ENCODE data around the gene CCDC120. TPM values are rescaled to one million over a fixed set of nuclear protein-coding genes. Genes with fewer than 3 reads are reported as not detected.

The CCDC120 gene
- total RNA-seq, 1 experiment from 2014 or later, result 15.2 TPM

DNA sequence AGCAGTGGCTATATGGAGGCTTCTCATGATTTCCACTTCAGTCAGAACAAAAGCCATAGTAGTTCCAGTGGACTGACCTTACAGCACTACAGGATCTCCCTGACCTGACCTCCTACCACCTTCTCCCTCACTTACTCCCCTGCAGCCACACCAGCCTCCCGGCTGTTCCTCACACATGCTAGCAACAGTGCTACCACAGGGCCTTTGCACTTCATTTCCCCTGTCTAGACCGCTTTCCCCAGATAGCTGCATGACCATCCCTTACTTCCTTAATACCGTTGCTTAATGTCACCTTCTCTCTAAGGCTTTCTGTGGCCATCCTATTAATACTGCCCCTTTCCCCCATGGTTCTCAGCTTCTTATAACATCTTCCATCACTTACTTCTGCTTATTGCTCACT lies 51.6 kb downstream of the CCDC120 start (continued):
- TF ChIP-seq, protein P1, sequence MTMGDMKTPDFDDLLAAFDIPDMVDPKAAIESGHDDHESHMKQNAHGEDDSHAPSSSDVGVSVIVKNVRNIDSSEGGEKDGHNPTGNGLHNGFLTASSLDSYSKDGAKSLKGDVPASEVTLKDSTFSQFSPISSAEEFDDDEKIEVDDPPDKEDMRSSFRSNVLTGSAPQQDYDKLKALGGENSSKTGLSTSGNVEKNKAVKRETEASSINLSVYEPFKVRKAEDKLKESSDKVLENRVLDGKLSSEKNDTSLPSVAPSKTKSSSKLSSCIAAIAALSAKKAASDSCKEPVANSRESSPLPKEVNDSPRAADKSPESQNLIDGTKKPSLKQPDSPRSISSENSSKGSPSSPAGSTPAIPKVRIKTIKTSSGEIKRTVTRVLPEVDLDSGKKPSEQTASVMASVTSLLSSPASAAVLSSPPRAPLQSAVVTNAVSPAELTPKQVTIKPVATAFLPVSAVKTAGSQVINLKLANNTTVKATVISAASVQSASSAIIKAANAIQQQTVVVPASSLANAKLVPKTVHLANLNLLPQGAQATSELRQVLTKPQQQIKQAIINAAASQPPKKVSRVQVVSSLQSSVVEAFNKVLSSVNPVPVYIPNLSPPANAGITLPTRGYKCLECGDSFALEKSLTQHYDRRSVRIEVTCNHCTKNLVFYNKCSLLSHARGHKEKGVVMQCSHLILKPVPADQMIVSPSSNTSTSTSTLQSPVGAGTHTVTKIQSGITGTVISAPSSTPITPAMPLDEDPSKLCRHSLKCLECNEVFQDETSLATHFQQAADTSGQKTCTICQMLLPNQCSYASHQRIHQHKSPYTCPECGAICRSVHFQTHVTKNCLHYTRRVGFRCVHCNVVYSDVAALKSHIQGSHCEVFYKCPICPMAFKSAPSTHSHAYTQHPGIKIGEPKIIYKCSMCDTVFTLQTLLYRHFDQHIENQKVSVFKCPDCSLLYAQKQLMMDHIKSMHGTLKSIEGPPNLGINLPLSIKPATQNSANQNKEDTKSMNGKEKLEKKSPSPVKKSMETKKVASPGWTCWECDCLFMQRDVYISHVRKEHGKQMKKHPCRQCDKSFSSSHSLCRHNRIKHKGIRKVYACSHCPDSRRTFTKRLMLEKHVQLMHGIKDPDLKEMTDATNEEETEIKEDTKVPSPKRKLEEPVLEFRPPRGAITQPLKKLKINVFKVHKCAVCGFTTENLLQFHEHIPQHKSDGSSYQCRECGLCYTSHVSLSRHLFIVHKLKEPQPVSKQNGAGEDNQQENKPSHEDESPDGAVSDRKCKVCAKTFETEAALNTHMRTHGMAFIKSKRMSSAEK (CRISPR knock-in tag; IDR thresholded peaks at IDR 0.05; ENCODE audit: borderline replicate concordance), result no peak
- TF ChIP-seq GRHL2 (CRISPR knock-in tag; IDR thresholded peaks at IDR 0.05; ENCODE audit: insufficient replicate concordance, severe bottlenecking) (no peak), ZNF263 (CRISPR knock-in tag; IDR thresholded peaks at IDR 0.05; ENCODE audit: low read depth) (no peak), CREM (CRISPR knock-in tag; IDR thresholded peaks at IDR 0.05) (no peak), SOX15 (CRISPR knock-in tag; IDR thresholded peaks at IDR 0.05) (no peak), NFATC4 (CRISPR knock-in tag; IDR thresholded peaks at IDR 0.05) (no peak)
- TF ChIP-seq, protein P2, sequence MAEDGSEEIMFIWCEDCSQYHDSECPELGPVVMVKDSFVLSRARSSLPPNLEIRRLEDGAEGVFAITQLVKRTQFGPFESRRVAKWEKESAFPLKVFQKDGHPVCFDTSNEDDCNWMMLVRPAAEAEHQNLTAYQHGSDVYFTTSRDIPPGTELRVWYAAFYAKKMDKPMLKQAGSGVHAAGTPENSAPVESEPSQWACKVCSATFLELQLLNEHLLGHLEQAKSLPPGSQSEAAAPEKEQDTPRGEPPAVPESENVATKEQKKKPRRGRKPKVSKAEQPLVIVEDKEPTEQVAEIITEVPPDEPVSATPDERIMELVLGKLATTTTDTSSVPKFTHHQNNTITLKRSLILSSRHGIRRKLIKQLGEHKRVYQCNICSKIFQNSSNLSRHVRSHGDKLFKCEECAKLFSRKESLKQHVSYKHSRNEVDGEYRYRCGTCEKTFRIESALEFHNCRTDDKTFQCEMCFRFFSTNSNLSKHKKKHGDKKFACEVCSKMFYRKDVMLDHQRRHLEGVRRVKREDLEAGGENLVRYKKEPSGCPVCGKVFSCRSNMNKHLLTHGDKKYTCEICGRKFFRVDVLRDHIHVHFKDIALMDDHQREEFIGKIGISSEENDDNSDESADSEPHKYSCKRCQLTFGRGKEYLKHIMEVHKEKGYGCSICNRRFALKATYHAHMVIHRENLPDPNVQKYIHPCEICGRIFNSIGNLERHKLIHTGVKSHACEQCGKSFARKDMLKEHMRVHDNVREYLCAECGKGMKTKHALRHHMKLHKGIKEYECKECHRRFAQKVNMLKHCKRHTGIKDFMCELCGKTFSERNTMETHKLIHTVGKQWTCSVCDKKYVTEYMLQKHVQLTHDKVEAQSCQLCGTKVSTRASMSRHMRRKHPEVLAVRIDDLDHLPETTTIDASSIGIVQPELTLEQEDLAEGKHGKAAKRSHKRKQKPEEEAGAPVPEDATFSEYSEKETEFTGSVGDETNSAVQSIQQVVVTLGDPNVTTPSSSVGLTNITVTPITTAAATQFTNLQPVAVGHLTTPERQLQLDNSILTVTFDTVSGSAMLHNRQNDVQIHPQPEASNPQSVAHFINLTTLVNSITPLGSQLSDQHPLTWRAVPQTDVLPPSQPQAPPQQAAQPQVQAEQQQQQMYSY (CRISPR knock-in tag; IDR thresholded peaks at IDR 0.05), result no peak

DNA sequence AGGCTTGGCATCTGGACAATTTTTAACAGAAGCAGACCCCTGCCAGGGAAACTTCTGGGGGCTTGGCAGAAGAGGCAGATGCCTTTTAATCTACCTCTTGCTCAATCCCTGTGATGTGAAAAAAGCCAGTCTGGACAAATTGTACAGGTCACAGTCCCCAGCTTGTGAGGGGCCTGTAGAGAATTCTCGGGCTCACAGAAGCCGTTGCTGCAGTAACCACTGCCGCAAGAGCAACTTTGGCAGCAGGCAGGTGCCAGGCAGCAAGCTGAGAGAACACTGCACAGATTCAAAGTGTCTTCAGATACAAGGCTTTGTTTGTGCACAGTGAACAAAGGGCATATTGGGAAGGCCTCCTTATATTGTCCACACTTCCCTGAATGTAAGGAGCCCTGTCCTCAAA lies 53.0 kb downstream of the CCDC120 start:
- CTCF ChIA-PET, result no interaction called here
- ATAC-seq (no peak), DNase-seq (ENCODE audit: low spot score) (no peak)
- Mint-ChIP-seq H3K4me3 (no peak overlapping the region), H3K36me3 (peaks cover 23% of the 10 kb centered on the region), H3K4me1 (no peaks in the 10 kb centered on the region), H3K27me3 (ENCODE audit: low read depth) (no peaks in the 10 kb centered on the region), H3K27ac (no peak overlapping the region), H3K9me3 (no peaks in the 10 kb centered on the region)
- POLR2A ChIA-PET, result interaction anchor here (0.6 kb wide), 1 partner anchor 11 kb away, joined by 3 read pairs; no protein-coding TSS in a partner anchor
- TF ChIP-seq TEAD1 (CRISPR knock-in tag; IDR thresholded peaks at IDR 0.05), result no peak
- TF ChIP-seq, protein P3, sequence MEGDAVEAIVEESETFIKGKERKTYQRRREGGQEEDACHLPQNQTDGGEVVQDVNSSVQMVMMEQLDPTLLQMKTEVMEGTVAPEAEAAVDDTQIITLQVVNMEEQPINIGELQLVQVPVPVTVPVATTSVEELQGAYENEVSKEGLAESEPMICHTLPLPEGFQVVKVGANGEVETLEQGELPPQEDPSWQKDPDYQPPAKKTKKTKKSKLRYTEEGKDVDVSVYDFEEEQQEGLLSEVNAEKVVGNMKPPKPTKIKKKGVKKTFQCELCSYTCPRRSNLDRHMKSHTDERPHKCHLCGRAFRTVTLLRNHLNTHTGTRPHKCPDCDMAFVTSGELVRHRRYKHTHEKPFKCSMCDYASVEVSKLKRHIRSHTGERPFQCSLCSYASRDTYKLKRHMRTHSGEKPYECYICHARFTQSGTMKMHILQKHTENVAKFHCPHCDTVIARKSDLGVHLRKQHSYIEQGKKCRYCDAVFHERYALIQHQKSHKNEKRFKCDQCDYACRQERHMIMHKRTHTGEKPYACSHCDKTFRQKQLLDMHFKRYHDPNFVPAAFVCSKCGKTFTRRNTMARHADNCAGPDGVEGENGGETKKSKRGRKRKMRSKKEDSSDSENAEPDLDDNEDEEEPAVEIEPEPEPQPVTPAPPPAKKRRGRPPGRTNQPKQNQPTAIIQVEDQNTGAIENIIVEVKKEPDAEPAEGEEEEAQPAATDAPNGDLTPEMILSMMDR (IDR thresholded peaks at IDR 0.05), result no peak
- no peak for TF ChIP-seq CREM (CRISPR knock-in tag; IDR thresholded peaks at IDR 0.05)
- TF ChIP-seq OVOL2 (CRISPR knock-in tag; IDR thresholded peaks at IDR 0.05; ENCODE audit: borderline replicate concordance), result no peak
- TF ChIP-seq, protein P4, sequence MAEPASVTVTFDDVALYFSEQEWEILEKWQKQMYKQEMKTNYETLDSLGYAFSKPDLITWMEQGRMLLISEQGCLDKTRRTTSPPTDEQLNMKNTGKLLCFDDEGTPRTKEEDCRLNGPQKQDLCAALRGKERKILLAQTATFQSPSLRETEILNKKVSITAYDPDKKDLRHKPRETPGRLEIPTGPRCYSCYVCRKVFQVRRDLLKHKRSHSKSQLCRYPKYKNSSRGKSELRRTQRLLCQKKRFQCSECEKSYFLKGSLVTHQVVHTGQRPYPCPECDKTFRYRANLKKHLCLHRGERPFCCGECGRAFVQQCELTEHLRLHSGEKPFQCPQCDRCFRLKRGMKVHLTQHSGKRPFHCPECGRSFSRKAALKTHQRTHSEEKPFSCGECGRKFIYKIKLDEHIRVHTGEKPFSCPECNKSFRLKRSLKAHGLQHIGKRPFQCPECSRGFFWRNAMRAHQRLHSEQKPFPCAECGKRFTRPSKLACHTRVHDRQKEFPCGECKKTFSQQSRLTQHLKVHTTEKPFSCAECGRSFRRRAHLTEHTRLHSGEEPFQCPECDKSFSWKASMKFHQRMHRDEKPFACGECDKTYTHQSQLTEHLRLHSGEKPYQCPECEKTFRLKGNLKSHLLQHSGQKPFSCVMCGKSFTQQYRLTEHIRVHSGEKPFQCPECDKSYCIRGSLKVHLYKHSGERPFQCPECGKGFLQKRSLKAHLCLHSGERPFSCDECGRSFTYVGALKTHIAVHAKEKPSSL (CRISPR knock-in tag; conservative IDR thresholded peaks at IDR 0.05), result no peak
- TF ChIP-seq, protein P5, sequence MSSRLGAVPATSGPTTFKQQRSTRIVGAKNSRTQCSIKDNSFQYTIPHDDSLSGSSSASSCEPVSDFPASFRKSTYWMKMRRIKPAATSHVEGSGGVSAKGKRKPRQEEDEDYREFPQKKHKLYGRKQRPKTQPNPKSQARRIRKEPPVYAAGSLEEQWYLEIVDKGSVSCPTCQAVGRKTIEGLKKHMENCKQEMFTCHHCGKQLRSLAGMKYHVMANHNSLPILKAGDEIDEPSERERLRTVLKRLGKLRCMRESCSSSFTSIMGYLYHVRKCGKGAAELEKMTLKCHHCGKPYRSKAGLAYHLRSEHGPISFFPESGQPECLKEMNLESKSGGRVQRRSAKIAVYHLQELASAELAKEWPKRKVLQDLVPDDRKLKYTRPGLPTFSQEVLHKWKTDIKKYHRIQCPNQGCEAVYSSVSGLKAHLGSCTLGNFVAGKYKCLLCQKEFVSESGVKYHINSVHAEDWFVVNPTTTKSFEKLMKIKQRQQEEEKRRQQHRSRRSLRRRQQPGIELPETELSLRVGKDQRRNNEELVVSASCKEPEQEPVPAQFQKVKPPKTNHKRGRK (CRISPR knock-in tag; IDR thresholded peaks at IDR 0.05; ENCODE audit: borderline replicate concordance), result no peak
- no peak for TF ChIP-seq KAT7 (CRISPR knock-in tag; IDR thresholded peaks at IDR 0.05; ENCODE audit: borderline replicate concordance)
